ENCODE measurements around the gene ELL.

DNA sequence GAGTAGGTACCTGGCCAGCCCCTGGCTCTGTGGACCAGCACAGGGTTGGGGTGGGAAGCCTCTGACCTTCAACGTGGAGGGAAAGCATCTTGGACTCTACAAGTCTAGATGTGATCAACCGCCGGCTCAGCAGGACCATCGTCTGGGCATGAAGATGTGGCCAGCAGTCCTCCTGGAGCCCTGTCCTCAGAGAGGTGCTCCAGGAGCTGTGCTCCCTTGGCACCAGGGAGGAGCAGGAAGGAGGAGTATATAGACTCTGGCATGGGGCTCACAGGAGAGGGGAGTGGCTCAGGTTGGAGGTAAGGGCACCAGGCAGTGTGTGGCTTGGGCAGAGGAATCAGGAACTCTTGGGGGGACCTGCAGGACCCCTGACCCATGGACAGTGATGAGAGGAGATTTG, 65.6 kb downstream of the ELL start:
- TF ChIP-seq POLR2A (IDR thresholded peaks at IDR 0.05) (no peak), CTCF (IDR thresholded peaks at IDR 0.05 in 8 of 11, conservative IDR thresholded peaks at IDR 0.05 in 3 of 11) (no peak)

All from spleen (tissue), 7 donors.